ENCODE results near the gene SLC26A11. TPM values are rescaled to one million over a fixed set of nuclear protein-coding genes. Genes with fewer than 3 reads are reported as not detected.

Gene SLC26A11
- total and polyA plus RNA-seq, 2 of the 13 experiments (the other 11 are each of a cell fraction or from before 2014, with no cell fraction given), result 8.7 to 13.2 TPM

DNA sequence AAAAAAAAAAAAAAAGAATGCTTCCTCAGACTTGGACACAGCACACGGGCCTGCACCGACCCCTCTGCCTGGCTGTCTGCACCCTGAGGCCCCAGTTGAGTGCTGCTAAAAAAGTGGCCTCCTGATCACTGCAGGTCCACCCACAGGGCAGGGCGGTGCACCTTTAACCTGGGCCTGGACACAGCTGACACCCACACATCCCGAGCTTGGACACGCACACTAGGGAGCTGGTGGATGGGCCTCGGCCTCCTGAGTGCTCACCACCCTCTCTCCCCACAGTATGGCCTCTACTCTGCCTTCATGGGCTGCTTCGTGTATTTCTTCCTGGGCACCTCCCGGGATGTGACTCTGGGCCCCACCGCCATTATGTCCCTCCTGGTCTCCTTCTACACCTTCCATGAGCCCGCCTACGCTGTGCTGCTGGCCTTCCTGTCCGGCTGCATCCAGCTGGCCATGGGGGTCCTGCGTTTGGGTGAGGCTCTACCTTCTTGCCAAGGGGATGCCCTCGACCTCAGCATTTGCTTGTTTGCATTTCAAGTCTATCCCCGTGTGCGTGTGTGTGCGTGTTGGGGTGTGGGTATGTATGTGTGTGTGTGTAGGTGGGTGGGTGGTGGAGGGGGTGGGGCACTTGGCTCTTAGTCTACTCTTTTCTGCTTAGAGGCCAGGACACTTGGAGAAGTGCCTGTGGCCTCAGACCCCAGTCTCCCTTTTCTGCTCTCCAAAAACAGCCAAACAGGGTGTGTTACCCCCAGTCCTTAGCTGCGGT, 2.3 kb downstream of the SLC26A11 start:
- intact Hi-C loops (cut with micrococcal nuclease; ENCODE audit: unreplicated experiment) (no loop called here), in situ Hi-C loops (cut with HindIII; ENCODE audit: extremely low pct_ligation_motif_present, low pct_unique_long_range_greater_than_20kb) (no loop called here)
- POLR2A ChIA-PET, result no interaction called here
- Histone ChIP-seq H3K27me3 (ENCODE audit: control insufficient read depth in 1 of 2, insufficient read depth in 2 of 2, low read length in 2 of 2) (no peaks in the 10 kb centered on the region), H3K4me1 (ENCODE audit: insufficient read depth, low read length) (peaks cover 26% of the 10 kb centered on the region), H3K4me2 (ENCODE audit: low read depth, low read length) (no peak overlapping the region), H3K36me3 (replicated peaks in 1 of 2; ENCODE audit: control insufficient read depth in 1 of 2, insufficient read depth in 2 of 2, low read length in 2 of 2) (peaks cover 0 to 1% of the 10 kb centered on the region in 2 experiments; a peak in 2 of 5 replicates), H3K9ac (ENCODE audit: insufficient read depth, low read depth, low read length) (no peak overlapping the region), H3K27ac (ENCODE audit: extremely low read length, insufficient read depth, low read length) (no peak overlapping the region), H2AFZ (ENCODE audit: low read length) (no peak overlapping the region), H3K4me3 (replicated peaks in 1 of 3; ENCODE audit: insufficient read depth in 1 of 3, low read depth in 2 of 3, low read length in 3 of 3) (no peak overlapping the region), H4K20me1 (ENCODE audit: insufficient read depth, low read length) (no peaks in the 10 kb centered on the region), H3K9me3 (ENCODE audit: low read length) (no peaks in the 10 kb centered on the region), H3K79me2 (ENCODE audit: insufficient read depth, low read length) (peaks cover 9% of the 10 kb centered on the region)
- CTCF ChIA-PET (ENCODE audit: low intra/inter-chr PET ratio, low total read pairs), result no interaction called here
- ATAC-seq, result no peak
- no TSS peak for BruUV-seq (replicated peaks)
- TF ChIP-seq ZNF256 (CRISPR knock-in tag; conservative IDR thresholded peaks at IDR 0.05), result no peak
- TF ChIP-seq ESRRA (CRISPR knock-in tag; IDR thresholded peaks at IDR 0.05; ENCODE audit: low read depth), result no peak
- TF ChIP-seq KMT2B (CRISPR knock-in tag; IDR thresholded peaks at IDR 0.05), result no peak
- TF ChIP-seq SETDB1 (CRISPR knock-in tag; IDR thresholded peaks at IDR 0.05; ENCODE audit: borderline replicate concordance), result no peak
- TF ChIP-seq, protein P1, sequence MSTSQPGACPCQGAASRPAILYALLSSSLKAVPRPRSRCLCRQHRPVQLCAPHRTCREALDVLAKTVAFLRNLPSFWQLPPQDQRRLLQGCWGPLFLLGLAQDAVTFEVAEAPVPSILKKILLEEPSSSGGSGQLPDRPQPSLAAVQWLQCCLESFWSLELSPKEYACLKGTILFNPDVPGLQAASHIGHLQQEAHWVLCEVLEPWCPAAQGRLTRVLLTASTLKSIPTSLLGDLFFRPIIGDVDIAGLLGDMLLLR (CRISPR knock-in tag; IDR thresholded peaks at IDR 0.05), result no peak
- TF ChIP-seq EP300 (IDR thresholded peaks at IDR 0.05; ENCODE audit: low read depth in 2 of 2, low read length in 2 of 2), result no peak
- TF ChIP-seq EP300 (CRISPR knock-in tag; IDR thresholded peaks at IDR 0.05; ENCODE audit: borderline replicate concordance), result no peak
- TF ChIP-seq, protein P2, sequence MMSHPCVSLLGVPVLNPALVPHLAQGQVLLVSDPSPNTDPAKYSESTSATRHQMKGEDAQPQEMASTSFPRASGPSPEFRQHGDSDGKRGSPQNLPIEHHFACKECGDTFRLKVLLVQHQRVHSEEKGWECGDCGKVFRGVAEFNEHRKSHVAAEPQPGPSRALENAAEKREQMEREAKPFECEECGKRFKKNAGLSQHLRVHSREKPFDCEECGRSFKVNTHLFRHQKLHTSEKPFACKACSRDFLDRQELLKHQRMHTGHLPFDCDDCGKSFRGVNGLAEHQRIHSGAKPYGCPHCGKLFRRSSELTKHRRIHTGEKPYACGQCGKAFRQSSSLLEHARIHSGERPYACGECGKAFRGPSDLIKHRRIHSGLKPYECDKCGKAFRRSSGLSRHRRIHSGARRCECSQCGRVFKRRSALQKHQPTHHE (CRISPR knock-in tag; IDR thresholded peaks at IDR 0.05; ENCODE audit: borderline replicate concordance), result no peak
- TF ChIP-seq ZFP90 (CRISPR knock-in tag; IDR thresholded peaks at IDR 0.05; ENCODE audit: borderline replicate concordance), result no peak
- no peak for TF ChIP-seq ARHGAP35 (CRISPR knock-in tag; IDR thresholded peaks at IDR 0.05; ENCODE audit: borderline replicate concordance)
- FAIRE-seq, result no peak
- DNase-seq (ENCODE audit: low spot score), result no peak
- 93% methylated on average over 18 of the region's 18 CpGs for WGBS (ENCODE audit: low lambda C conversion rate)

All from HepG2 (cell line).